Thymus (tissue), 11 donors: ENCODE measurements around the gene CSNK2A1. TPM values are rescaled to one million over a fixed set of nuclear protein-coding genes. Genes with fewer than 3 reads are reported as not detected.

Source experiments
- DNase-seq, 9 donors: peaks; one replicate each; pipeline ENCODE4 v3.0.0-alpha.2; 2013; ENCODE audit warnings: low spot score in 9 of 9, low read depth in 6 of 9, missing footprints in 1 of 9
- H3K27ac ChIP-seq, 2 donors: one replicate each; pipeline ENCODE4 v1.5.1; 2013; ENCODE audit warnings: control low read depth in 1 of 2, low read depth in 1 of 2, low read length in 1 of 2, mild to moderate bottlenecking in 1 of 2, moderate library complexity in 1 of 2
- H3K27me3 ChIP-seq, 2 donors: one replicate each; pipeline ENCODE4 v1.5.1; 2013; ENCODE audit warnings: low read length in 1 of 2; ENCODE audit not compliant: control insufficient read depth in 2 of 2, insufficient read depth in 1 of 2
- H3K36me3 ChIP-seq, 2 donors: one replicate each; pipeline ENCODE4 v1.5.1; 2013; ENCODE audit warnings: low read length in 1 of 2, mild to moderate bottlenecking in 1 of 2, moderate library complexity in 1 of 2; ENCODE audit not compliant: control insufficient read depth in 2 of 2, insufficient read depth in 2 of 2
- H3K4me1 ChIP-seq, 2 donors: one replicate each; pipeline ENCODE4 v1.5.1; 2013; ENCODE audit warnings: low read length in 2 of 2; ENCODE audit not compliant: control insufficient read depth in 2 of 2, insufficient read depth in 2 of 2
- H3K4me3 ChIP-seq, 2 donors: one replicate each; pipeline ENCODE4 v1.5.1; 2013; ENCODE audit warnings: low read length in 2 of 2, control low read depth in 1 of 2, mild to moderate bottlenecking in 1 of 2
- H3K9me3 ChIP-seq, 2 donors: one replicate each; pipeline ENCODE4 v1.5.1; 2013; ENCODE audit warnings: low read length in 1 of 2, mild to moderate bottlenecking in 1 of 2; ENCODE audit not compliant: control insufficient read depth in 2 of 2, insufficient read depth in 1 of 2
- WGBS: extraction: QIAGEN DNeasy Blood & Tissue Kit; methylation state at CpG from one replicate; pipeline ENCODE4 v1.1.7; 2013; 5-methylcytosine and 5-hydroxymethylcytosine counted together
- polyA plus RNA-seq: library from polyadenylated mRNA; stranded (reverse); fragments of 200-250 nt; gene quantifications from one replicate; pipeline ENCODE4 v1.2.3, GENCODE V29; 2013
- total RNA-seq: library from RNA; stranded (reverse); fragments of 120-200 nt; gene quantifications from one replicate; pipeline ENCODE4 v1.2.4, GENCODE V29; 2013
- donor health status: healthy.

Gene CSNK2A1
- total and polyA plus RNA-seq, 2 donors = 34.9 to 79.1 TPM

- Histone ChIP-seq H3K27ac (no peak overlapping the region), H3K9me3 (peaks cover 2 to 16% of the 10 kb centered on the region in 2 donors), H3K36me3 (peaks cover 23 to 36% of the 10 kb centered on the region in 2 donors), H3K27me3 (no peaks in the 10 kb centered on the region), H3K4me1 (peaks cover 0 to 2% of the 10 kb centered on the region in 2 donors), H3K4me3 (no peak overlapping the region)
- no peak for DNase-seq
These were observed 12.0 kb downstream of the CSNK2A1 start for GRCh38 chr20:531608-532007.

- no peak for DNase-seq
- Histone ChIP-seq H3K9me3 (peaks cover 2 to 25% of the 10 kb centered on the region in 2 donors), H3K27me3 (no peaks in the 10 kb centered on the region), H3K4me1 (peaks cover 0 to 2% of the 10 kb centered on the region in 2 donors), H3K36me3 (peaks cover 31 to 45% of the 10 kb centered on the region in 2 donors), H3K4me3 (no peak overlapping the region), H3K27ac (no peak overlapping the region)
- WGBS = 98% methylated on average over 6 of the region's 6 CpGs
These were observed 13.3 kb downstream of the CSNK2A1 start for GRCh38 chr20:530321-530720.

- Histone ChIP-seq H3K4me1 (peaks cover 0 to 2% of the 10 kb centered on the region in 2 donors), H3K27ac (no peak overlapping the region), H3K9me3 (peaks cover 2 to 25% of the 10 kb centered on the region in 2 donors), H3K36me3 (peaks cover 39 to 49% of the 10 kb centered on the region in 2 donors), H3K4me3 (no peak overlapping the region), H3K27me3 (no peaks in the 10 kb centered on the region)
- no peak for DNase-seq
- WGBS = 98% methylated on average over 7 of the region's 7 CpGs
These were observed 14.5 kb downstream of the CSNK2A1 start for GRCh38 chr20:528923-529604.

DNA sequence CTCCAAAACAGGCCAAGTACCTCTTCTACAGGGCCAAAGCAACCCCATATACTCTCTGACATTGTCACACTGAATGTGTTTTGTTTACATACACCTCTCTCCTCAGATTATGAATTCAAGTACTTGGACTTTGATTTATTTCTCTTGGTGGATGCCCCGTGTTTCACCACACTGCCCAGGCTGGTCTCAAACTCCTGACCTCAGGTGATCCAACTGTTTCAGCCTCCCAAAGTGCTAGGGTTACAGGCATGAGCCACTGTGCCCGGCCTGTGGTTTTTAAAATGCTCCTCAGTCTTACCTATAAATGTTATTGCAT lies 16.1 kb downstream of the CSNK2A1 start:
- DNase-seq = no peak
- peaks cover 44 to 58% of the 10 kb centered on the region in 2 donors for H3K36me3 ChIP-seq
- H3K4me3 ChIP-seq = no peak overlapping the region
- no peaks in the 10 kb centered on the region for H3K27me3 ChIP-seq
- WGBS = 97% methylated on average over 2 of the region's 2 CpGs
- H3K9me3 ChIP-seq = peaks cover 4 to 25% of the 10 kb centered on the region in 2 donors
- H3K27ac ChIP-seq = no peak overlapping the region
- H3K4me1 ChIP-seq = peaks cover 0 to 2% of the 10 kb centered on the region in 2 donors

- no peak for DNase-seq
- WGBS = 96% methylated on average over 4 of the region's 4 CpGs
- Histone ChIP-seq H3K4me3 (no peak overlapping the region), H3K36me3 (peaks cover 26 to 30% of the 10 kb centered on the region in 2 donors), H3K27me3 (no peaks in the 10 kb centered on the region), H3K27ac (no peak overlapping the region), H3K9me3 (peaks cover 2 to 16% of the 10 kb centered on the region in 2 donors), H3K4me1 (no peaks in the 10 kb centered on the region)
These were observed 21.7 kb downstream of the CSNK2A1 start for GRCh38 chr20:521860-522259.

DNA sequence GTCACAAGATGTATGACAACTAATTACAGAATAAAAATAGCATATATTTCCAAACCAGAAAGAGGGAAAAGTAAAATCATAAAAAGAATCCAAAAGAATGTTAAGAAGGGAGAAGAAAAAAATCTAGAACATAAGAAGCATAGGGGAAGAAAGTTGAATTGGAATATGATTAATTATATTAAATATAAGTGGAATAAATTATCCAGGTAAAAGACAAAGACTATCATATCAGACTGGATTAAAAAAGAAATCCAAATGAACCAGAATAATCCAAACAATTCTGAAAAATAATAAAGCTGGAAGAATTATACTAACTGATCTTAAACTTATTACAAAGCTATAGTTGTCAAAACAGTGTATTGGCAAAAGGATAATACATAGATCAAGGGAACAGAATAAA lies 23.6 kb downstream of the CSNK2A1 start:
- peaks cover 18 to 19% of the 10 kb centered on the region in 2 donors for H3K36me3 ChIP-seq
- no peaks in the 10 kb centered on the region for H3K4me1 ChIP-seq

GRCh38 chr20:517221-517620 lies 26.4 kb downstream of the CSNK2A1 start:
- no peak for DNase-seq
- peaks cover 4 to 6% of the 10 kb centered on the region in 2 donors for H3K36me3 ChIP-seq
- H3K4me3 ChIP-seq = no peak overlapping the region
- peaks cover 0 to 4% of the 10 kb centered on the region in 2 donors for H3K9me3 ChIP-seq
- no peak overlapping the region for H3K27ac ChIP-seq
- WGBS = 84% methylated on average over 2 of the region's 2 CpGs
- H3K4me1 ChIP-seq = no peaks in the 10 kb centered on the region
- H3K27me3 ChIP-seq = no peaks in the 10 kb centered on the region

More for the DNA sequence above, 23.6 kb downstream of the CSNK2A1 start:
- no peak overlapping the region for H3K27ac ChIP-seq
- H3K27me3 ChIP-seq = no peaks in the 10 kb centered on the region
- DNase-seq = no peak
- peaks cover 2 to 4% of the 10 kb centered on the region in 2 donors for H3K9me3 ChIP-seq
- H3K4me3 ChIP-seq = no peak overlapping the region

- peaks cover 2 to 6% of the 10 kb centered on the region in 2 donors for H3K36me3 ChIP-seq
- H3K27ac ChIP-seq = no peak overlapping the region
- H3K9me3 ChIP-seq = peaks cover 0 to 2% of the 10 kb centered on the region in 2 donors
- DNase-seq = no peak
- H3K27me3 ChIP-seq = no peaks in the 10 kb centered on the region
- 93% methylated on average over 2 of the region's 2 CpGs for WGBS
- no peaks in the 10 kb centered on the region for H3K4me1 ChIP-seq
- no peak overlapping the region for H3K4me3 ChIP-seq
These were observed 26.8 kb downstream of the CSNK2A1 start for GRCh38 chr20:516799-517198.

GRCh38 chr20:515696-516095 lies 27.9 kb downstream of the CSNK2A1 start:
- no peaks in the 10 kb centered on the region for H3K9me3 ChIP-seq
- H3K4me3 ChIP-seq = no peak overlapping the region
- WGBS = over 99% methylated on average over 3 of the region's 3 CpGs
- H3K27me3 ChIP-seq = no peaks in the 10 kb centered on the region
- H3K36me3 ChIP-seq = no peaks in the 10 kb centered on the region
- DNase-seq = no peak
- H3K27ac ChIP-seq = no peak overlapping the region
- H3K4me1 ChIP-seq = no peaks in the 10 kb centered on the region
